Hepatocyte (in vitro differentiated cells): ENCODE data around the gene ZNF860. TPM values are rescaled to one million over a fixed set of nuclear protein-coding genes. Genes with fewer than 3 reads are reported as not detected.

Source experiments
- DNase-seq: peaks from one replicate; pipeline ENCODE4 v3.0.0-alpha.2; 2016; ENCODE audit warnings: low spot score
- H2AFZ ChIP-seq: fragments of 200-600 bp; sonication (generic); 2 replicates; pipeline ENCODE4 v1.6.0; 2016; ENCODE audit warnings: antibody characterized with exemption, mild to moderate bottlenecking
- H3K27ac ChIP-seq: fragments of 200-600 bp; sonication (generic); 2 replicates; pipeline ENCODE4 v1.5.1; 2016; ENCODE audit warnings: mild to moderate bottlenecking
- H3K27me3 ChIP-seq: fragments of 200-600 bp; sonication (generic); 2 replicates; pipeline ENCODE4 v1.6.1; 2016
- H3K36me3 ChIP-seq: fragments of 200-600 bp; sonication (generic); replicated peaks from 2 replicates; pipeline ENCODE4 v1.5.1; 2016; ENCODE audit warnings: low read depth; ENCODE audit not compliant: insufficient read depth
- H3K4me1 ChIP-seq: fragments of 200-600 bp; sonication (generic); 2 replicates; pipeline ENCODE4 v1.5.1; 2016; ENCODE audit warnings: mild to moderate bottlenecking, moderate library complexity; ENCODE audit not compliant: insufficient read depth
- H3K4me2 ChIP-seq: fragments of 200-600 bp; sonication (generic); 2 replicates; pipeline ENCODE4 v1.6.0; 2016
- H3K4me3 ChIP-seq: fragments of 200-600 bp; sonication (generic); 2 replicates; pipeline ENCODE4 v1.5.1; 2016; ENCODE audit warnings: mild to moderate bottlenecking
- H3K79me2 ChIP-seq: fragments of 200-600 bp; sonication (generic); 2 replicates; pipeline ENCODE4 v1.6.0; 2017; ENCODE audit warnings: mild to moderate bottlenecking
- H3K9me2 ChIP-seq: fragments of 200-600 bp; sonication (generic); replicated peaks from 2 replicates; pipeline ENCODE4 v1.6.0; 2017; ENCODE audit warnings: mild to moderate bottlenecking; ENCODE audit not compliant: insufficient read depth
- H3K9me3 ChIP-seq: fragments of 200-600 bp; sonication (generic); 2 replicates; pipeline ENCODE4 v1.5.1; 2016; ENCODE audit warnings: low read depth, mild to moderate bottlenecking
- H4K20me1 ChIP-seq: fragments of 200-600 bp; sonication (generic); 2 replicates; pipeline ENCODE4 v1.6.0; 2016; ENCODE audit warnings: mild to moderate bottlenecking; ENCODE audit not compliant: insufficient read depth, poor library complexity, severe bottlenecking
- CTCF ChIP-seq: fragments of 200-600 bp; sonication (generic); IDR thresholded peaks from 2 replicates; pipeline ENCODE4 v1.5.1; 2016; ENCODE audit warnings: antibody characterized with exemption, mild to moderate bottlenecking; ENCODE audit not compliant: poor library complexity
- EZH2 ChIP-seq: fragments of 200-600 bp; sonication (generic); IDR thresholded peaks from 2 replicates; pipeline ENCODE4 v1.6.1; 2016; ENCODE audit warnings: antibody characterized with exemption, mild to moderate bottlenecking, borderline replicate concordance
- EZH2phosphoT487 ChIP-seq: fragments of 200-600 bp; sonication (generic); IDR thresholded peaks from one replicate; pipeline ENCODE4 v1.6.1; 2018; ENCODE audit warnings: antibody characterized with exemption, mild to moderate bottlenecking, low read depth, moderate library complexity; ENCODE audit not compliant: unreplicated experiment, severe bottlenecking
- WGBS: methylation state at CpG from one replicate; pipeline ENCODE4 v1.1.6; 2016; ENCODE audit warnings: low lambda C conversion rate; ENCODE audit errors: missing lambda C conversion rate; 5-methylcytosine and 5-hydroxymethylcytosine counted together
- polyA plus RNA-seq: library from polyadenylated mRNA; unstranded; fragments of >200 nt; fragmentation: Nextera tagmentation; extraction: Ambion mirVana; gene quantifications from 2 replicates; pipeline ENCODE4 v1.2.1, GENCODE V29; 2016
- total RNA-seq: library from RNA; depleted of rRNA; stranded (reverse); fragments of >200 nt; gene quantifications from 2 replicates; pipeline ENCODE4 v1.2.3, GENCODE V29; 2014

ZNF860 gene
- total and polyA plus RNA-seq, 2 experiments from 2014 or later: 0.80 to 1.3 TPM

GRCh38 chr3:31996195-31996594 is 14.6 kb downstream of the ZNF860 start:
- H4K20me1 ChIP-seq: no peaks in the 10 kb centered on the region
- no peak overlapping the region for H3K27ac ChIP-seq
- H3K4me1 ChIP-seq: no peaks in the 10 kb centered on the region
- no peak overlapping the region for H3K4me3 ChIP-seq
- 95% methylated on average over 1 of the region's 1 CpG for WGBS
- H3K9me2 ChIP-seq: no peaks in the 10 kb centered on the region
- no peaks in the 10 kb centered on the region for H3K27me3 ChIP-seq
- H3K36me3 ChIP-seq: no peaks in the 10 kb centered on the region
- no peaks in the 10 kb centered on the region for H3K79me2 ChIP-seq
- TF ChIP-seq EZH2phosphoT487 (no peak), EZH2 (no peak), CTCF (no peak)
- H3K9me3 ChIP-seq: no peaks in the 10 kb centered on the region
- no peak overlapping the region for H3K4me2 ChIP-seq
- no peak overlapping the region for H2AFZ ChIP-seq
- no peak for DNase-seq

GRCh38 chr3:31997500-31997899 is 15.9 kb downstream of the ZNF860 start:
- DNase-seq: no peak
- no peaks in the 10 kb centered on the region for H3K27me3 ChIP-seq
- H3K4me2 ChIP-seq: no peak overlapping the region
- no peaks in the 10 kb centered on the region for H3K36me3 ChIP-seq
- no peak overlapping the region for H3K27ac ChIP-seq
- H3K9me2 ChIP-seq: no peaks in the 10 kb centered on the region
- no peak overlapping the region for H3K4me3 ChIP-seq
- no peaks in the 10 kb centered on the region for H3K79me2 ChIP-seq
- H4K20me1 ChIP-seq: no peaks in the 10 kb centered on the region
- no peaks in the 10 kb centered on the region for H3K9me3 ChIP-seq
- no peaks in the 10 kb centered on the region for H3K4me1 ChIP-seq
- H2AFZ ChIP-seq: no peak overlapping the region
- no peak for TF ChIP-seq EZH2phosphoT487
- no peak for TF ChIP-seq CTCF
- 81% methylated on average over 6 of the region's 6 CpGs for WGBS

DNA sequence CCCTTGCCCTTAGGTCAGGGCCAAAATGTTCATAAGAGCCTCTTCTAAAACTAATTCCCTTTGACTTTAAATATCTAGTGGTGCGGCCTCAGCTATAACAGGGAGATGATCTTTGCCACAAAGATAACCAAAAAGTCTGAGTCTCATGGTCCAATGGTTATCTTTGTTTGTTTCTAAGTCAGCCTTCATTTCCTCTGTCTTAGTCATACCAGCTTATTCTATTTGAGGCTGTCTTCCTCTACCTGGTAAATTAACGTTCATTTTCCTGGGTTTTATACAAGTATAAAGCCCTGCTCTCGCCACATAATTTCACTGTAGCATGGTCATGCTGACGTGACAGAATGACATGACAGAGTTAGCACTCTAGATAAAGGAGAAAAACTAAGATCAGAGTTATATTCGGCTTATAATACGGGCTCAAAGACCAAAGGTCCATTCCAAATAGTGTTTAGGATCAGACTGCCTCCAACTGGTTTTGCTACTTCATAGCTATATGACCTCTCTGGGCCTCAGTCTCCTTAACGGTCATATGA is 18.4 kb downstream of the ZNF860 start:
- Histone ChIP-seq H3K4me1 (no peaks in the 10 kb centered on the region), H3K9me3 (no peaks in the 10 kb centered on the region), H2AFZ (no peak overlapping the region), H4K20me1 (no peaks in the 10 kb centered on the region), H3K4me3 (no peak overlapping the region), H3K4me2 (no peak overlapping the region), H3K9me2 (no peaks in the 10 kb centered on the region), H3K27me3 (no peaks in the 10 kb centered on the region), H3K79me2 (no peaks in the 10 kb centered on the region), H3K27ac (no peak overlapping the region), H3K36me3 (no peaks in the 10 kb centered on the region)
- TF ChIP-seq EZH2phosphoT487 (no peak), EZH2 (no peak), CTCF (no peak)
- WGBS: 88% methylated on average over 7 of the region's 7 CpGs
- no peak for DNase-seq

DNA sequence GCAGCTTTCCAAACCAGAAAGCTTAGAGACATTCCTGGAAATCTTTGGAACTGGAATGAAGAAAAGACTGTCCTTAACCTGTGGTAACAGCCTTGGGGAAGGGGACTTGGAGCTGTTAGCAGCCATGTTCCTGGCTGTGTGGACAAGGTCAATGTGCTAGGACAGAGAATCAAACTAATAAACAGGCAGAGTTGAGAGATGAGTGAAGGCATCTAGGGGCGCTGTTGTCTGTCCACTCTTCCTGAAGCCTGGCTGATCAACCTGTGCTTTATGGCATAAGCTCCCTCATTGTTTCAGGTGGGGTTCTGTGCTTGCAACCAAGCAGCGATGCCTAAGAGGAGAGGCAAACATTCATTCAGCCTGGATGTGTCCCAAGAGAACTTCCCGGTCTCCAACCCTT is 19.3 kb downstream of the ZNF860 start:
- no peaks in the 10 kb centered on the region for H3K4me1 ChIP-seq
- no peaks in the 10 kb centered on the region for H3K9me2 ChIP-seq
- DNase-seq: no peak
- WGBS: 89% methylated on average over 3 of the region's 3 CpGs
- H3K4me2 ChIP-seq: no peak overlapping the region
- H3K27ac ChIP-seq: no peak overlapping the region
- H3K79me2 ChIP-seq: no peaks in the 10 kb centered on the region
- H3K36me3 ChIP-seq: no peaks in the 10 kb centered on the region
- no peak overlapping the region for H3K4me3 ChIP-seq
- TF ChIP-seq EZH2phosphoT487: no peak
- TF ChIP-seq CTCF: no peak
- TF ChIP-seq EZH2: no peak
- H3K9me3 ChIP-seq: no peaks in the 10 kb centered on the region
- no peak overlapping the region for H2AFZ ChIP-seq
- no peaks in the 10 kb centered on the region for H3K27me3 ChIP-seq
- H4K20me1 ChIP-seq: no peaks in the 10 kb centered on the region
